Measurements from ENCODE around the gene ABCG4. TPM values are rescaled to one million over a fixed set of nuclear protein-coding genes. Genes with fewer than 3 reads are reported as not detected.

ABCG4 gene
- total and polyA plus RNA-seq, 9 of the 15 experiments (the other 6 are each of a cell fraction or from before 2014, with no cell fraction given): 0.03 to 0.11 (median 0.07) TPM; not detected in 4

GRCh38 chr11:119168471-119169281 is 19.8 kb downstream of the ABCG4 start, which contains the start of gene NLRX1 (continued):
- TF ChIP-seq POLR2G (IDR thresholded peaks at IDR 0.05; ENCODE audit: low read depth, low read length) (peak; percentile 77), KDM1A (IDR thresholded peaks at IDR 0.05) (peak; percentile 92 to 97)

- H3K9me1 ChIP-seq (ENCODE audit: control insufficient read depth, insufficient read depth, low read length): no peaks in the 10 kb centered on the region
- no peaks in the 10 kb centered on the region for H4K20me1 ChIP-seq (replicated peaks; ENCODE audit: control insufficient read depth, insufficient read depth, low read length)
- H3K4me1 ChIP-seq (replicated peaks in 1 of 2; ENCODE audit: control insufficient read depth in 2 of 2, insufficient read depth in 2 of 2, low read length in 2 of 2): peaks cover 23 to 39% of the 10 kb centered on the region in 2 experiments; a peak in 4 of 5 replicates
- H3K79me2 ChIP-seq (ENCODE audit: control insufficient read depth, insufficient read depth, low read length): no peaks in the 10 kb centered on the region
- ChIA-PET POLR2A (interaction anchor here (0.6 to 2.2 kb wide), 6 partner anchors 12 to 537 kb away, joined by 3 to 8 read pairs (median 4); no protein-coding TSS in a partner anchor), CTCF (ENCODE audit: low intra/inter-chr PET ratio) (no interaction called here)
- H3K27me3 ChIP-seq (ENCODE audit: control insufficient read depth in 2 of 2, insufficient read depth in 2 of 2, low read length in 2 of 2): no peaks in the 10 kb centered on the region
- intact Hi-C loops (cut with micrococcal nuclease): no loop called here
- peak overlapping the region; percentile 63; the same call in 1 of the 3 replicates for H3K27ac ChIP-seq (ENCODE audit: extremely low read depth, low read depth, low read length)
- H3K36me3 ChIP-seq (ENCODE audit: control insufficient read depth, insufficient read depth, low read length): no peaks in the 10 kb centered on the region
- TSS peak; percentile 61 for BruUV-seq (replicated peaks)
- peak overlapping the region; percentile 91 for H2AFZ ChIP-seq (ENCODE audit: low read depth, low read length)
- H3K4me3 ChIP-seq: no peak overlapping the region; the same call in 1 of the 2 replicates
- in situ Hi-C loops (cut with MboI): no loop called here
- H3K9ac ChIP-seq (ENCODE audit: insufficient read depth in 1 of 2, low read depth in 2 of 2, low read length in 2 of 2): peak overlapping the region; percentile 61 to 89; a peak in 3 of 4 replicates
- DNase-seq (ENCODE audit: extremely low read depth in 1 of 4, low spot score in 3 of 4) (no peak), FAIRE-seq (no peak), ATAC-seq (no peak)
- 84% methylated on average over 13 of the region's 15 CpGs for WGBS (ENCODE audit: insufficient coverage, low coverage, missing lambda C conversion rate)
- peak overlapping the region; percentile 66 for H3K4me2 ChIP-seq (ENCODE audit: insufficient read depth, low read length)
- H3K9me3 ChIP-seq (replicated peaks; ENCODE audit: control insufficient read depth, insufficient read depth, low read depth, low read length): no peaks in the 10 kb centered on the region
- TF ChIP-seq KAT2B (IDR thresholded peaks at IDR 0.05; ENCODE audit: low read depth, low read length) (no peak), ZNF121 (CRISPR knock-in tag; conservative IDR thresholded peaks at IDR 0.05) (no peak), CTBP1 (IDR thresholded peaks at IDR 0.05; ENCODE audit: borderline replicate concordance) (no peak), E2F3 (CRISPR knock-in tag; IDR thresholded peaks at IDR 0.05) (no peak), ZNF263 (CRISPR knock-in tag; IDR thresholded peaks at IDR 0.05; ENCODE audit: borderline replicate concordance) (no peak), ATF2 (CRISPR knock-in tag; IDR thresholded peaks at IDR 0.05) (no peak), FOXK1 (CRISPR knock-in tag; IDR thresholded peaks at IDR 0.05; ENCODE audit: borderline replicate concordance) (no peak), ZNF12 (CRISPR knock-in tag; IDR thresholded peaks at IDR 0.05) (no peak), EGR1 (conservative IDR thresholded peaks at IDR 0.05) (no peak), NFIX (CRISPR knock-in tag; IDR thresholded peaks at IDR 0.05; ENCODE audit: low read depth) (no peak), NUFIP1 (IDR thresholded peaks at IDR 0.05; ENCODE audit: partially characterized antibody) (no peak), SRSF1 (IDR thresholded peaks at IDR 0.05; ENCODE audit: low read depth, low read length) (no peak), ZNF232 (CRISPR knock-in tag; IDR thresholded peaks at IDR 0.05) (no peak), ZBTB17 (CRISPR knock-in tag; IDR thresholded peaks at IDR 0.05) (no peak), SMARCC2 (IDR thresholded peaks at IDR 0.05; ENCODE audit: low read depth) (no peak)
Measured at GRCh38 chr11:119169282-119169719, 20.4 kb downstream of the ABCG4 start.
